Measurements from ENCODE around the gene FRS2. TPM values are rescaled to one million over a fixed set of nuclear protein-coding genes. Genes with fewer than 3 reads are reported as not detected.

The FRS2 gene
- total and polyA plus RNA-seq, 2 experiments from 2014 or later: 15.9 to 43.2 TPM

GRCh38 chr12:69430942-69431590 is 39.1 kb upstream of the FRS2 start:
- H3K4me1 ChIP-seq (ENCODE audit: low read depth): peaks cover 42% of the 10 kb centered on the region
- no peak for TF ChIP-seq CTCF (IDR thresholded peaks at IDR 0.05; ENCODE audit: low read depth, low read length)
- H3K27ac ChIP-seq: peak overlapping the region; percentile 84

DNA sequence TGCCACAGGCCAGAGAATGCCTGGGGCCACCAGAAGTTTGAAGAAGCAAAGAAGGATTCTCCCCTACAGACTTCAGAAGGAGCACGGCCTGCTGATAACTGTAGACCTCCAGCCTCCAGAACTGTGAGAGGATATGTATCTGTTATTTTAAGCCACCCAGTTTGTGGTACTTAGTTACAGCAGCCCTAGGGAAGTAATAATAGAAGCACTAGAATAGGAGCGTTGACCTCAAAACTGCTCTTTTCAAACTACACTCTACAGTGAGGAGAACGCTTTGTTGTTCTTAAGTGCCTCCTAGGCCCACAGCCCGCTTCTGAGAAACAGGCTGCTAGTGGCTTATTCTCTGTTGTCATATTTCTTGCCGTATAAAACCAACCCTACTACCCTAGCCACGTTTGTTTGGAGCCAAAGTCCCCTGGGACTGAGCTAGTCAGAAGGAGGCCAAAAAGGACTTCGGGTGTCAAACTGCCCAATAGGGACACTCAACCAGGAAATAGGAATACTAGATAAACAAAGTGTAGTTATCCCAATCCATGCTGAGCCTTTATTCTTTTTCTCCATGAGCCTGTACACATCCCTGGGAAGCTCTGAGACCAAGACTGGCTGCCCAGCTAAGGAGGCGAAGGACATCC is 38.5 kb upstream of the FRS2 start:
- H3K36me3 ChIP-seq: no peaks in the 10 kb centered on the region
- peak in 1 of 2 donors; percentile 71 for DNase-seq (ENCODE audit: low read depth in 1 of 2, low spot score in 1 of 2)
- H3K4me1 ChIP-seq (ENCODE audit: low read depth): peaks cover 40% of the 10 kb centered on the region
- H3K9me3 ChIP-seq (ENCODE audit: low read depth): no peaks in the 10 kb centered on the region
- TF ChIP-seq CTCF (IDR thresholded peaks at IDR 0.05; ENCODE audit: low read depth, low read length): no peak
- no peaks in the 10 kb centered on the region for H3K27me3 ChIP-seq
- peak overlapping the region; percentile 84 for H3K27ac ChIP-seq
- H3K4me3 ChIP-seq: no peak overlapping the region

More at GRCh38 chr12:69430942-69431590, 39.1 kb upstream of the FRS2 start:
- H3K36me3 ChIP-seq: no peaks in the 10 kb centered on the region
- H3K4me3 ChIP-seq: no peak overlapping the region
- H3K27me3 ChIP-seq: no peaks in the 10 kb centered on the region
- peak in 1 of 2 donors; percentile 13 for DNase-seq (ENCODE audit: low read depth in 1 of 2, low spot score in 1 of 2)
- H3K9me3 ChIP-seq (ENCODE audit: low read depth): no peaks in the 10 kb centered on the region

GRCh38 chr12:69433653-69434052 is 36.5 kb upstream of the FRS2 start:
- no peaks in the 10 kb centered on the region for H3K36me3 ChIP-seq
- no peak for TF ChIP-seq CTCF (IDR thresholded peaks at IDR 0.05; ENCODE audit: low read depth, low read length)
- no peaks in the 10 kb centered on the region for H3K27me3 ChIP-seq
- H3K27ac ChIP-seq: no peak overlapping the region
- no peaks in the 10 kb centered on the region for H3K9me3 ChIP-seq (ENCODE audit: low read depth)
- no peak for DNase-seq (ENCODE audit: low read depth in 1 of 2, low spot score in 1 of 2)
- peaks cover 44% of the 10 kb centered on the region for H3K4me1 ChIP-seq (ENCODE audit: low read depth)
- H3K4me3 ChIP-seq: no peak overlapping the region

GRCh38 chr12:69435644-69436043 is 34.5 kb upstream of the FRS2 start:
- no peaks in the 10 kb centered on the region for H3K9me3 ChIP-seq (ENCODE audit: low read depth)
- no peak overlapping the region for H3K4me3 ChIP-seq
- H3K4me1 ChIP-seq (ENCODE audit: low read depth): peaks cover 29% of the 10 kb centered on the region
- TF ChIP-seq CTCF (IDR thresholded peaks at IDR 0.05; ENCODE audit: low read depth, low read length): no peak
- peak in 1 of 2 donors; percentile 5 for DNase-seq (ENCODE audit: low read depth in 1 of 2, low spot score in 1 of 2)
- no peak overlapping the region for H3K27ac ChIP-seq
- H3K27me3 ChIP-seq: no peaks in the 10 kb centered on the region
- no peaks in the 10 kb centered on the region for H3K36me3 ChIP-seq

DNA sequence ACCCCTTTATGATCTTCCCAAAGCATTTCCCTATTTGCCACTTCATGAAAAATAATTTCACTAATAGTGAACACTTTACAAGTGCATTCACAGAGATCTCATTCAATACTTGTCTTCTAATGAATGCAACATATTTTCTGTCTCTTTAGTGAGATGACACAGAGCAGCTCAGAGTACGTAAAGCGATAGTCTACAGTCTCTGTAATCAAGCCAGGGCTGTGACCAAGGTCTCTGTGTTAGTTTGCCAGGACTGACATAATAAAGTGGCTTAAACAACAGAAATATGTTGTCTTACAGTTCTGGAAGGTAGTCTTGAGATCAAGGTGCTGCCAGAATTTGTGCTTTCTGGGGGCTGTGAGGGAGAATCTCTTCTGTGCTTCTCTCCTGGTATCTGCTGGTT is 33.1 kb upstream of the FRS2 start:
- Histone ChIP-seq H3K27me3 (no peaks in the 10 kb centered on the region), H3K9me3 (ENCODE audit: low read depth) (no peaks in the 10 kb centered on the region), H3K4me1 (ENCODE audit: low read depth) (peaks cover 15% of the 10 kb centered on the region), H3K36me3 (no peaks in the 10 kb centered on the region), H3K27ac (peak overlapping the region; percentile 47), H3K4me3 (no peak overlapping the region)
- no peak for TF ChIP-seq CTCF (IDR thresholded peaks at IDR 0.05; ENCODE audit: low read depth, low read length)
- no peak for DNase-seq (ENCODE audit: low read depth in 1 of 2, low spot score in 1 of 2)
